ENCODE data around the gene GNAQ.

- TF ChIP-seq RFX5 (IDR thresholded peaks at IDR 0.05) (no peak), KDM1A (IDR thresholded peaks at IDR 0.05; ENCODE audit: low read depth) (no peak), POLR2A (IDR thresholded peaks at IDR 0.05; ENCODE audit: low read length) (no peak), CBX2 (IDR thresholded peaks at IDR 0.05; ENCODE audit: borderline replicate concordance, low read depth) (no peak), BHLHE40 (IDR thresholded peaks at IDR 0.05; ENCODE audit: low read depth, low read length) (no peak), RAD21 (conservative IDR thresholded peaks at IDR 0.05 in 1 of 2, IDR thresholded peaks at IDR 0.05 in 1 of 2) (no peak), JUN (IDR thresholded peaks at IDR 0.05) (no peak), HMGXB4 (CRISPR knock-in tag; IDR thresholded peaks at IDR 0.05; ENCODE audit: borderline replicate concordance) (no peak), SREBF2 (IDR thresholded peaks at IDR 0.05) (no peak), MAZ (IDR thresholded peaks at IDR 0.05; ENCODE audit: borderline replicate concordance, low read depth, low read length) (no peak), CEBPB (IDR thresholded peaks at IDR 0.05) (no peak)
- TF ChIP-seq, protein P1, sequence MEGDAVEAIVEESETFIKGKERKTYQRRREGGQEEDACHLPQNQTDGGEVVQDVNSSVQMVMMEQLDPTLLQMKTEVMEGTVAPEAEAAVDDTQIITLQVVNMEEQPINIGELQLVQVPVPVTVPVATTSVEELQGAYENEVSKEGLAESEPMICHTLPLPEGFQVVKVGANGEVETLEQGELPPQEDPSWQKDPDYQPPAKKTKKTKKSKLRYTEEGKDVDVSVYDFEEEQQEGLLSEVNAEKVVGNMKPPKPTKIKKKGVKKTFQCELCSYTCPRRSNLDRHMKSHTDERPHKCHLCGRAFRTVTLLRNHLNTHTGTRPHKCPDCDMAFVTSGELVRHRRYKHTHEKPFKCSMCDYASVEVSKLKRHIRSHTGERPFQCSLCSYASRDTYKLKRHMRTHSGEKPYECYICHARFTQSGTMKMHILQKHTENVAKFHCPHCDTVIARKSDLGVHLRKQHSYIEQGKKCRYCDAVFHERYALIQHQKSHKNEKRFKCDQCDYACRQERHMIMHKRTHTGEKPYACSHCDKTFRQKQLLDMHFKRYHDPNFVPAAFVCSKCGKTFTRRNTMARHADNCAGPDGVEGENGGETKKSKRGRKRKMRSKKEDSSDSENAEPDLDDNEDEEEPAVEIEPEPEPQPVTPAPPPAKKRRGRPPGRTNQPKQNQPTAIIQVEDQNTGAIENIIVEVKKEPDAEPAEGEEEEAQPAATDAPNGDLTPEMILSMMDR (IDR thresholded peaks at IDR 0.05), result no peak
- TF ChIP-seq, protein P2, sequence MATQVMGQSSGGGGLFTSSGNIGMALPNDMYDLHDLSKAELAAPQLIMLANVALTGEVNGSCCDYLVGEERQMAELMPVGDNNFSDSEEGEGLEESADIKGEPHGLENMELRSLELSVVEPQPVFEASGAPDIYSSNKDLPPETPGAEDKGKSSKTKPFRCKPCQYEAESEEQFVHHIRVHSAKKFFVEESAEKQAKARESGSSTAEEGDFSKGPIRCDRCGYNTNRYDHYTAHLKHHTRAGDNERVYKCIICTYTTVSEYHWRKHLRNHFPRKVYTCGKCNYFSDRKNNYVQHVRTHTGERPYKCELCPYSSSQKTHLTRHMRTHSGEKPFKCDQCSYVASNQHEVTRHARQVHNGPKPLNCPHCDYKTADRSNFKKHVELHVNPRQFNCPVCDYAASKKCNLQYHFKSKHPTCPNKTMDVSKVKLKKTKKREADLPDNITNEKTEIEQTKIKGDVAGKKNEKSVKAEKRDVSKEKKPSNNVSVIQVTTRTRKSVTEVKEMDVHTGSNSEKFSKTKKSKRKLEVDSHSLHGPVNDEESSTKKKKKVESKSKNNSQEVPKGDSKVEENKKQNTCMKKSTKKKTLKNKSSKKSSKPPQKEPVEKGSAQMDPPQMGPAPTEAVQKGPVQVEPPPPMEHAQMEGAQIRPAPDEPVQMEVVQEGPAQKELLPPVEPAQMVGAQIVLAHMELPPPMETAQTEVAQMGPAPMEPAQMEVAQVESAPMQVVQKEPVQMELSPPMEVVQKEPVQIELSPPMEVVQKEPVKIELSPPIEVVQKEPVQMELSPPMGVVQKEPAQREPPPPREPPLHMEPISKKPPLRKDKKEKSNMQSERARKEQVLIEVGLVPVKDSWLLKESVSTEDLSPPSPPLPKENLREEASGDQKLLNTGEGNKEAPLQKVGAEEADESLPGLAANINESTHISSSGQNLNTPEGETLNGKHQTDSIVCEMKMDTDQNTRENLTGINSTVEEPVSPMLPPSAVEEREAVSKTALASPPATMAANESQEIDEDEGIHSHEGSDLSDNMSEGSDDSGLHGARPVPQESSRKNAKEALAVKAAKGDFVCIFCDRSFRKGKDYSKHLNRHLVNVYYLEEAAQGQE (IDR thresholded peaks at IDR 0.05), result no peak
These were observed 86.9 kb downstream of the GNAQ start for GRCh38 chr9:77944556-77945243.
